HepG2 (cell line): Measurements from ENCODE around the gene DENND2D. TPM values are rescaled to one million over a fixed set of nuclear protein-coding genes. Genes with fewer than 3 reads are reported as not detected.
A peak's percentile ranks its signal among the peaks of the same experiment; 100 is the strongest.

Experiments
- ATAC-seq: fragments of 200-7000 bp; cut with Tn5 transposase; 3 replicates; pipeline ENCODE4 v1.9.1; 2020; ENCODE audit warnings: mild to moderate bottlenecking, moderate library complexity
- BruUV-seq: library from RNA; stranded (reverse); fragments of 400-500 nt; replicated peaks from 2 replicates; lab custom pipeline; 2021; lab: Mats Ljungman, UMichigan
- CTCF ChIA-PET: fragments of 300-600 bp; formaldehyde crosslinking; extraction: SDS; loops from one replicate; lab custom pipeline; 2021; ENCODE audit warnings: low total read pairs, inconsistent platforms, low intra/inter-chr PET ratio; lab: Yijun Ruan, JAX
- POLR2A ChIA-PET: fragments of 350-600 bp; sonication (Branson Sonifier 250); formaldehyde crosslinking; loops from one replicate; lab custom pipeline; 2020; ENCODE audit warnings: antibody characterized with exemption, inconsistent platforms; lab: Yijun Ruan, JAX
- DNase-seq: peaks from one replicate; pipeline ENCODE4 v3.0.0-alpha.2; 2015; ENCODE audit warnings: low spot score
- FAIRE-seq: peaks from 3 replicates; lab custom pipeline; 2011; peaks lifted over from hg19 to GRCh38; lab: Jason Lieb, UNC
- H2AFZ ChIP-seq: one replicate; pipeline ENCODE4 v1.6.1; 2011; ENCODE audit warnings: low read length, inconsistent platforms
- H3K27ac ChIP-seq: fragments of 300-600 bp; 3 replicates; pipeline ENCODE4 v1.8.0; 2011; ENCODE audit warnings: mixed run types, mild to moderate bottlenecking, mixed read lengths, low read length, inconsistent platforms; ENCODE audit not compliant: insufficient read depth; ENCODE audit errors: extremely low read length
- H3K27me3 ChIP-seq, 2 experiments: fragments of 200-600 bp in 1 of 2; 2 replicates in 1 of 2; 3 replicates in 1 of 2; pipeline versions ENCODE4 v1.6.0 to v1.8.0; 2011; ENCODE audit warnings: low read length in 2 of 2, mild to moderate bottlenecking in 2 of 2, moderate library complexity in 2 of 2, inconsistent platforms in 1 of 2; ENCODE audit not compliant: insufficient read depth in 2 of 2, control insufficient read depth in 1 of 2
- H3K36me3 ChIP-seq, 2 experiments: fragments of 200-600 bp in 1 of 2; replicated peaks in 1 of 2; 2 replicates in 1 of 2; 3 replicates in 1 of 2; pipeline versions ENCODE4 v1.5.1 to v1.8.0; 2011; ENCODE audit warnings: low read length in 2 of 2, inconsistent platforms in 1 of 2; ENCODE audit not compliant: insufficient read depth in 2 of 2, control insufficient read depth in 1 of 2
- H3K4me1 ChIP-seq: 2 replicates; pipeline ENCODE4 v1.5.1; 2012; ENCODE audit warnings: low read length, inconsistent platforms; ENCODE audit not compliant: insufficient read depth
- H3K4me2 ChIP-seq: 2 replicates; pipeline ENCODE4 v1.6.0; 2011; ENCODE audit warnings: low read depth, low read length, inconsistent platforms
- H3K4me3 ChIP-seq, 3 experiments: fragments of 200-600 bp in 1 of 3; sonication (generic), shearing (Covaris generic) in 1 of 3; replicated peaks in 1 of 3; 2 replicates each; pipeline ENCODE4 v1.5.1; 2011 to 2016; ENCODE audit warnings: low read length in 3 of 3, inconsistent platforms in 2 of 3, low read depth in 2 of 3, mild to moderate bottlenecking in 2 of 3, control low read depth in 1 of 3, mixed read lengths in 1 of 3; ENCODE audit not compliant: insufficient read depth in 1 of 3
- H3K79me2 ChIP-seq: one replicate; pipeline ENCODE4 v1.6.1; 2011; ENCODE audit warnings: low read length, inconsistent platforms; ENCODE audit not compliant: insufficient read depth
- H3K9ac ChIP-seq: 2 replicates; pipeline ENCODE4 v1.6.0; 2011; ENCODE audit warnings: mild to moderate bottlenecking, low read depth, low read length, inconsistent platforms; ENCODE audit not compliant: insufficient read depth
- H3K9me3 ChIP-seq: 2 replicates; pipeline ENCODE4 v1.5.1; 2012; ENCODE audit warnings: mild to moderate bottlenecking, low read length
- H4K20me1 ChIP-seq: 2 replicates; pipeline ENCODE4 v1.6.0; 2011; ENCODE audit warnings: inconsistent platforms, mild to moderate bottlenecking, low read length, moderate library complexity; ENCODE audit not compliant: insufficient read depth
- ATRX ChIP-seq: sonication (generic); formaldehyde crosslinking; IDR thresholded peaks from 2 replicates; pipeline ENCODE4 v1.4.0; 2020; ENCODE audit warnings: missing genetic modification reagents, borderline replicate concordance
- MAFF ChIP-seq: IDR thresholded peaks from 2 replicates; pipeline ENCODE4 v1.6.1; 2011; ENCODE audit warnings: low read depth, low read length, improper control_type of control experiment
- MAFK ChIP-seq, 2 experiments: IDR thresholded peaks in 1 of 2; conservative IDR thresholded peaks in 1 of 2; 2 replicates each; pipeline ENCODE4 v1.6.1; 2011; ENCODE audit warnings: improper control_type of control experiment in 2 of 2, low read length in 2 of 2
- MXI1 ChIP-seq: IDR thresholded peaks from 3 replicates; pipeline ENCODE4 v1.6.1; 2012; ENCODE audit warnings: low read depth, low read length, inconsistent platforms, borderline replicate concordance
- NAIF1 ChIP-seq: sonication (generic); formaldehyde crosslinking; IDR thresholded peaks from 2 replicates; pipeline ENCODE4 v1.5.0; 2020; ENCODE audit warnings: mild to moderate bottlenecking, missing genetic modification reagents, borderline replicate concordance
- SMAD3 ChIP-seq: sonication (generic); formaldehyde crosslinking; IDR thresholded peaks from 2 replicates; pipeline ENCODE4 v1.4.0; 2020; ENCODE audit warnings: missing genetic modification reagents
- ZBTB42 ChIP-seq: sonication (generic); formaldehyde crosslinking; IDR thresholded peaks from 2 replicates; pipeline ENCODE4 v1.5.0; 2020; ENCODE audit warnings: mild to moderate bottlenecking, missing genetic modification reagents
- ZNF704 ChIP-seq: sonication (generic); formaldehyde crosslinking; IDR thresholded peaks from 2 replicates; pipeline ENCODE4 v1.8.1; 2023; ENCODE audit warnings: mild to moderate bottlenecking, inconsistent platforms, moderate library complexity, missing genetic modification reagents, borderline replicate concordance
- ZSCAN9 ChIP-seq: IDR thresholded peaks from 2 replicates; pipeline ENCODE4 v1.6.1; 2016; ENCODE audit warnings: borderline replicate concordance
- WGBS: methylation state at CpG from one replicate; pipeline ENCODE4 v1.1.6; 2017; ENCODE audit warnings: low lambda C conversion rate; 5-methylcytosine and 5-hydroxymethylcytosine counted together
- in situ Hi-C: cut with HindIII; loops from 2 replicates; pipeline ENCODE4 v1.10.0; 2017; ENCODE audit warnings: low pct_unique_long_range_greater_than_20kb; ENCODE audit not compliant: extremely low pct_ligation_motif_present
- intact Hi-C: fragments of 100-400 bp; cut with micrococcal nuclease; formaldehyde crosslinking; loops from one replicate; pipeline ENCODE4 v1.10.0; 2022; ENCODE audit not compliant: unreplicated experiment
- polyA plus RNA-seq, 8 experiments: library from polyadenylated mRNA; depleted of rRNA in 3 of 8; stranded (reverse) in 7 of 8; unstranded in 1 of 8; fragments of >200 nt; fragmentation: Illumina TruSeq in 4 of 8; extraction: Trizol in 4 of 8; gene quantifications; 2 replicates each; pipeline versions ENCODE4 v1.2.1 to v1.2.3, GENCODE V29; 2011 to 2016; ENCODE audit warnings: low read depth in 4 of 8, missing spikeins in 1 of 8, mixed read lengths in 1 of 8; ENCODE audit not compliant: insufficient read depth in 1 of 8
- total RNA-seq, 5 experiments: library from RNA; depleted of rRNA; stranded (reverse); fragments of >200 nt; fragmentation: Illumina TruSeq; extraction: Trizol; gene quantifications; 2 replicates each; pipeline ENCODE4 v1.2.3, GENCODE V29; 2016; ENCODE audit warnings: low read depth in 1 of 5
- TF ChIP-seq, protein P1 (sequence below): IDR thresholded peaks from 2 replicates; pipeline ENCODE4 v1.6.1; 2016; ENCODE audit warnings: missing compliant biosample characterization, missing genetic modification reagents, borderline replicate concordance
- TF ChIP-seq, protein P2 (sequence below), 2 experiments: sonication (generic) in 1 of 2; formaldehyde crosslinking in 1 of 2; IDR thresholded peaks; 2 replicates each; pipeline versions ENCODE4 v1.4.0 to v1.6.1; 2018 to 2020; ENCODE audit warnings: missing genetic modification reagents in 2 of 2, borderline replicate concordance in 1 of 2, low read depth in 1 of 2, mild to moderate bottlenecking in 1 of 2, missing biosample characterization in 1 of 2
- TF ChIP-seq, protein P3 (sequence below): sonication (generic); formaldehyde crosslinking; IDR thresholded peaks from 2 replicates; pipeline ENCODE4 v1.4.0; 2020; ENCODE audit warnings: missing genetic modification reagents, borderline replicate concordance
- TF ChIP-seq, protein P4 (sequence below): IDR thresholded peaks from 2 replicates; pipeline ENCODE4 v1.6.1; 2016; ENCODE audit warnings: mild to moderate bottlenecking, missing biosample characterization, missing genetic modification reagents

Gene DENND2D
- total and polyA plus RNA-seq, 2 of the 13 experiments (the other 11 are each of a cell fraction or from before 2014, with no cell fraction given), result 0.04 TPM; not detected in 1

DNA sequence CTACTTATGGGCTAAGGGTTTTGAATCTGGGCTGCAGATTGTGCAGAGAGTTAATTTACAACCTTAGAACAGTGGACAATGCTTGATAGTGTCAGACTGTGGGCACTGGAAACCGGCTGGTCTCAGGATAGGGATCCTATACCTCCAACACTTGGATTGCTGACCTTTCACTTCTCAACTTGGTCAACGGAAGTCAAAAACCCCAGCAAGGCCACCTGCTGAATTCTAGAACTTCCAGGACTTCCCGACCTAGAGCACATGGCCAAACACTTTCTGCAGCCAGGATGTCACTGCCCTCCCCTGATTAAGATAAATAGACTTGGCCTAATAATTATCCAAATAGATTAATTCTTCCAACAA lies 336 bp upstream of the DENND2D start:
- CTCF ChIA-PET, result no interaction called here
- H3K27me3 ChIP-seq, result no peaks in the 10 kb centered on the region
- H3K79me2 ChIP-seq, result no peaks in the 10 kb centered on the region
- H3K36me3 ChIP-seq, result no peaks in the 10 kb centered on the region
- peak; percentile 13; the same call in 1 of the 3 replicates for ATAC-seq
- no peaks in the 10 kb centered on the region for H4K20me1 ChIP-seq
- no peak overlapping the region for H3K27ac ChIP-seq
- no peak for FAIRE-seq
- no TSS peak for BruUV-seq
- DNase-seq, result no peak
- POLR2A ChIA-PET, result no interaction called here
- no peak overlapping the region for H3K4me3 ChIP-seq
- in situ Hi-C loops, result no loop called here
- intact Hi-C loops, result no loop called here
- H3K4me2 ChIP-seq, result peak overlapping the region; percentile 36
- 3% methylated on average over 3 of the region's 3 CpGs for WGBS
- no peak overlapping the region for H2AFZ ChIP-seq
- no peaks in the 10 kb centered on the region for H3K9me3 ChIP-seq
- peaks cover 91% of the 10 kb centered on the region for H3K4me1 ChIP-seq
- no peak for TF ChIP-seq NAIF1 (CRISPR knock-in tag)
- 0 out of 2 replicates have a peak, but pooled peaks have one; percentile 14 for TF ChIP-seq ZBTB42
- TF ChIP-seq, protein P1, sequence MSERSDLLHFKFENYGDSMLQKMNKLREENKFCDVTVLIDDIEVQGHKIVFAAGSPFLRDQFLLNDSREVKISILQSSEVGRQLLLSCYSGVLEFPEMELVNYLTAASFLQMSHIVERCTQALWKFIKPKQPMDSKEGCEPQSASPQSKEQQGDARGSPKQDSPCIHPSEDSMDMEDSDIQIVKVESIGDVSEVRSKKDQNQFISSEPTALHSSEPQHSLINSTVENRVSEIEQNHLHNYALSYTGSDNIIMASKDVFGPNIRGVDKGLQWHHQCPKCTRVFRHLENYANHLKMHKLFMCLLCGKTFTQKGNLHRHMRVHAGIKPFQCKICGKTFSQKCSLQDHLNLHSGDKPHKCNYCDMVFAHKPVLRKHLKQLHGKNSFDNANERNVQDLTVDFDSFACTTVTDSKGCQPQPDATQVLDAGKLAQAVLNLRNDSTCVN (CRISPR knock-in tag), result no peak
- 0 out of 2 replicates have a peak, but pooled peaks have one; percentile 57 for TF ChIP-seq MAFF
- TF ChIP-seq, protein P2, sequence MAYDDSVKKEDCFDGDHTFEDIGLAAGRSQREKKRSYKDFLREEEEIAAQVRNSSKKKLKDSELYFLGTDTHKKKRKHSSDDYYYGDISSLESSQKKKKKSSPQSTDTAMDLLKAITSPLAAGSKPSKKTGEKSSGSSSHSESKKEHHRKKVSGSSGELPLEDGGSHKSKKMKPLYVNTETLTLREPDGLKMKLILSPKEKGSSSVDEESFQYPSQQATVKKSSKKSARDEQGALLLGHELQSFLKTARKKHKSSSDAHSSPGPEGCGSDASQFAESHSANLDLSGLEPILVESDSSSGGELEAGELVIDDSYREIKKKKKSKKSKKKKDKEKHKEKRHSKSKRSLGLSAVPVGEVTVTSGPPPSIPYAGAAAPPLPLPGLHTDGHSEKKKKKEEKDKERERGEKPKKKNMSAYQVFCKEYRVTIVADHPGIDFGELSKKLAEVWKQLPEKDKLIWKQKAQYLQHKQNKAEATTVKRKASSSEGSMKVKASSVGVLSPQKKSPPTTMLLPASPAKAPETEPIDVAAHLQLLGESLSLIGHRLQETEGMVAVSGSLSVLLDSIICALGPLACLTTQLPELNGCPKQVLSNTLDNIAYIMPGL (CRISPR knock-in tag; IDR thresholded peaks at IDR 0.05; ENCODE audit: borderline replicate concordance in 1 of 2, low read depth in 1 of 2), result no peak
- no peak for TF ChIP-seq ZSCAN9 (CRISPR knock-in tag)
- TF ChIP-seq ZNF704 (CRISPR knock-in tag), result no peak
- TF ChIP-seq, protein P3, sequence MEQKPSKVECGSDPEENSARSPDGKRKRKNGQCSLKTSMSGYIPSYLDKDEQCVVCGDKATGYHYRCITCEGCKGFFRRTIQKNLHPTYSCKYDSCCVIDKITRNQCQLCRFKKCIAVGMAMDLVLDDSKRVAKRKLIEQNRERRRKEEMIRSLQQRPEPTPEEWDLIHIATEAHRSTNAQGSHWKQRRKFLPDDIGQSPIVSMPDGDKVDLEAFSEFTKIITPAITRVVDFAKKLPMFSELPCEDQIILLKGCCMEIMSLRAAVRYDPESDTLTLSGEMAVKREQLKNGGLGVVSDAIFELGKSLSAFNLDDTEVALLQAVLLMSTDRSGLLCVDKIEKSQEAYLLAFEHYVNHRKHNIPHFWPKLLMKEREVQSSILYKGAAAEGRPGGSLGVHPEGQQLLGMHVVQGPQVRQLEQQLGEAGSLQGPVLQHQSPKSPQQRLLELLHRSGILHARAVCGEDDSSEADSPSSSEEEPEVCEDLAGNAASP (CRISPR knock-in tag), result no peak
- peak; percentile 64 to 73 for TF ChIP-seq MAFK (conservative IDR thresholded peaks at IDR 0.05 in 1 of 2, IDR thresholded peaks at IDR 0.05 in 1 of 2; ENCODE audit: low read length in 2 of 2)
- TF ChIP-seq ATRX (CRISPR knock-in tag), result no peak
- TF ChIP-seq SMAD3 (CRISPR knock-in tag), result no peak
- TF ChIP-seq MXI1, result no peak
- TF ChIP-seq, protein P4, sequence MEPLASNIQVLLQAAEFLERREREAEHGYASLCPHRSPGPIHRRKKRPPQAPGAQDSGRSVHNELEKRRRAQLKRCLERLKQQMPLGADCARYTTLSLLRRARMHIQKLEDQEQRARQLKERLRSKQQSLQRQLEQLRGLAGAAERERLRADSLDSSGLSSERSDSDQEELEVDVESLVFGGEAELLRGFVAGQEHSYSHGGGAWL (CRISPR knock-in tag), result no peak
- H3K9ac ChIP-seq, result no peak overlapping the region
